AG10803 (cell line): ENCODE measurements around the gene BNIP1.
A peak's percentile ranks its signal among the peaks of the same experiment; 100 is the strongest.
"Not testable (repeated sequence)": the region's sequence is repeated elsewhere in the genome, so short reads cannot be mapped to it uniquely, and the experiment has no call there.

Experiments used
- DNase-seq: peaks from one replicate; pipeline ENCODE4 v3.0.0; 2010; ENCODE audit warnings: low read depth
- H3K4me3 ChIP-seq: 2 replicates; pipeline ENCODE4 v1.5.1; 2011; ENCODE audit warnings: mild to moderate bottlenecking, low read length, control low read depth
- CTCF ChIP-seq: conservative IDR thresholded peaks from 2 replicates; pipeline ENCODE4 v1.5.1; 2011; ENCODE audit warnings: mild to moderate bottlenecking, low read length, control low read depth, inconsistent platforms

The BNIP1 gene

GRCh38 chr5:173114536-173114935 lies 29.8 kb upstream of the BNIP1 start:
- no peak overlapping the region for H3K4me3 ChIP-seq
- DNase-seq: no peak
- TF ChIP-seq CTCF: no peak

GRCh38 chr5:173119719-173120118 lies 24.6 kb upstream of the BNIP1 start:
- no peak for DNase-seq
- no peak for TF ChIP-seq CTCF
- no peak overlapping the region for H3K4me3 ChIP-seq

- no peak for TF ChIP-seq CTCF
- no peak overlapping the region for H3K4me3 ChIP-seq
- peak; percentile 44 for DNase-seq
These were observed 20.9 kb upstream of the BNIP1 start for GRCh38 chr5:173123416-173123815.

GRCh38 chr5:173132166-173132565 lies 12.2 kb upstream of the BNIP1 start:
- not testable (repeated sequence) for H3K4me3 ChIP-seq

GRCh38 chr5:173138707-173139106 lies 5.6 kb upstream of the BNIP1 start:
- peak; percentile 4 for DNase-seq
- no peak overlapping the region for H3K4me3 ChIP-seq
- no peak for TF ChIP-seq CTCF

More at GRCh38 chr5:173132166-173132565, 12.2 kb upstream of the BNIP1 start:
- not testable (repeated sequence) for DNase-seq

GRCh38 chr5:173139631-173140030 lies 4.7 kb upstream of the BNIP1 start:
- DNase-seq: no peak
- H3K4me3 ChIP-seq: no peak overlapping the region
- no peak for TF ChIP-seq CTCF

- DNase-seq: no peak
- no peak for TF ChIP-seq CTCF
- no peak overlapping the region for H3K4me3 ChIP-seq
These were observed 3.6 kb upstream of the BNIP1 start for GRCh38 chr5:173140769-173141168.

GRCh38 chr5:173143567-173143966 lies 764 bp upstream of the BNIP1 start:
- TF ChIP-seq CTCF: no peak
- H3K4me3 ChIP-seq: no peak overlapping the region
- DNase-seq: no peak
